Right lobe of liver (tissue), 4 donors: ENCODE measurements around the gene NSG1.
"Not testable (repeated sequence)": the region's sequence is repeated elsewhere in the genome, so short reads cannot be mapped to it uniquely, and the experiment has no call there.

ENCODE experiments used
- POLR2A ChIP-seq: fragments of 450-650 bp; IDR thresholded peaks from one replicate; pipeline ENCODE4 v1.6.1; 2017; ENCODE audit warnings: antibody characterized with exemption, mild to moderate bottlenecking
- TF ChIP-seq, protein P1 (sequence below), 4 donors: fragments of 200-600 bp in 3 of 4; fragments of 450-650 bp in 1 of 4; IDR thresholded peaks; one replicate each; pipeline versions ENCODE4 v1.5.1 to v1.8.0; 2016 to 2022; ENCODE audit warnings: antibody characterized with exemption in 4 of 4, mild to moderate bottlenecking in 2 of 4
- donor health status: DM: no; HTN: no; CAD: no.
- donor health status: DM: no; HTN: no; CAD: no.
- donor health status: DM: no; HTN: yes; CAD: no.

DNA sequence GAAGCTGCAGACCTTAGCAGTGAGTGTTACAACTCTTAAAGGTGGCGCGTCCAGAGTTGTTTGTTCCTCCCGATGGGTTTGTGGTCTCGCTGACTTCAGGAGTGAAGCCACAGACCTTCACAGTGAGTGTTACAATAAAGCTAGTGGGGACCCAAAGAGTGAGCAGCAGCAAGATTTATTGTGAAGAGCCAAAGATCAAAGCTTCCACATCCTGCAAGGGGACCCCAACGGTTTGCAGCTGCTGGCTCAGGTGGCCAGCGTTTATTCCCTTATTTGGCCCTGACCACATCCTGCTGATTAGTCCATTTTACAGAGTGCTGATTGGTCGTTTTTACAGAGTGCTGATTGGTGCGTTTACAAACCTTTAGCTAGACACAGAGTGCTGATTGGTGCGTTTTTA is 38.3 kb upstream of the NSG1 start:
- TF ChIP-seq, protein P1, sequence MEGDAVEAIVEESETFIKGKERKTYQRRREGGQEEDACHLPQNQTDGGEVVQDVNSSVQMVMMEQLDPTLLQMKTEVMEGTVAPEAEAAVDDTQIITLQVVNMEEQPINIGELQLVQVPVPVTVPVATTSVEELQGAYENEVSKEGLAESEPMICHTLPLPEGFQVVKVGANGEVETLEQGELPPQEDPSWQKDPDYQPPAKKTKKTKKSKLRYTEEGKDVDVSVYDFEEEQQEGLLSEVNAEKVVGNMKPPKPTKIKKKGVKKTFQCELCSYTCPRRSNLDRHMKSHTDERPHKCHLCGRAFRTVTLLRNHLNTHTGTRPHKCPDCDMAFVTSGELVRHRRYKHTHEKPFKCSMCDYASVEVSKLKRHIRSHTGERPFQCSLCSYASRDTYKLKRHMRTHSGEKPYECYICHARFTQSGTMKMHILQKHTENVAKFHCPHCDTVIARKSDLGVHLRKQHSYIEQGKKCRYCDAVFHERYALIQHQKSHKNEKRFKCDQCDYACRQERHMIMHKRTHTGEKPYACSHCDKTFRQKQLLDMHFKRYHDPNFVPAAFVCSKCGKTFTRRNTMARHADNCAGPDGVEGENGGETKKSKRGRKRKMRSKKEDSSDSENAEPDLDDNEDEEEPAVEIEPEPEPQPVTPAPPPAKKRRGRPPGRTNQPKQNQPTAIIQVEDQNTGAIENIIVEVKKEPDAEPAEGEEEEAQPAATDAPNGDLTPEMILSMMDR (IDR thresholded peaks at IDR 0.05) = not testable (repeated sequence)
- not testable (repeated sequence) for TF ChIP-seq POLR2A
